Testis (tissue), 2 donors: ENCODE data around the gene THAP4.

Experiments used
- CTCF ChIP-seq, 3 experiments: fragments of 450-650 bp in 2 of 3; fragments of 200-600 bp in 1 of 3; sonication (generic) in 1 of 3; IDR thresholded peaks; one replicate each; pipeline ENCODE4 v1.5.1; 2016 to 2019; ENCODE audit warnings: antibody characterized with exemption in 3 of 3, mild to moderate bottlenecking in 2 of 3, moderate library complexity in 1 of 3
- POLR2A ChIP-seq: fragments of 450-650 bp; IDR thresholded peaks from one replicate; pipeline ENCODE4 v1.6.1; 2017; ENCODE audit warnings: antibody characterized with exemption, mild to moderate bottlenecking, moderate library complexity

- no peak for TF ChIP-seq CTCF (IDR thresholded peaks at IDR 0.05)
- TF ChIP-seq POLR2A = no peak
Measured at GRCh38 chr2:241618829-241619228, 18.1 kb downstream of the THAP4 start.
